Measurements from ENCODE around the gene ELAC1. TPM values are rescaled to one million over a fixed set of nuclear protein-coding genes. Genes with fewer than 3 reads are reported as not detected.
"Not testable (repeated sequence)": the region's sequence is repeated elsewhere in the genome, so short reads cannot be mapped to it uniquely, and the experiment has no call there.

Gene ELAC1
- total RNA-seq, 2 donors from 2014 or later: 7.0 to 11.3 TPM

- no peaks in the 10 kb centered on the region for H3K4me1 ChIP-seq
- H3K9me3 ChIP-seq: no peaks in the 10 kb centered on the region
- TF ChIP-seq CTCF (IDR thresholded peaks at IDR 0.05): no peak
- H3K27ac ChIP-seq: no peak overlapping the region
- no peak overlapping the region for H3K4me3 ChIP-seq
- intact Hi-C loops (cut with DNase I): loop anchor here (10.0 kb wide), 1 partner anchor 60 kb away; no protein-coding TSS in a partner anchor
- no peaks in the 10 kb centered on the region for H3K27me3 ChIP-seq
- no peaks in the 10 kb centered on the region for H3K36me3 ChIP-seq
- H3K9ac ChIP-seq (ENCODE audit: low read depth in 2 of 2, low read length in 2 of 2): no peak overlapping the region
- DNase-seq: no peak
Measured at GRCh38 chr18:50944245-50944932, 23.5 kb upstream of the ELAC1 start.

GRCh38 chr18:50945918-50946317 is 21.9 kb upstream of the ELAC1 start:
- H3K4me1 ChIP-seq; H3K9ac ChIP-seq (ENCODE audit: low read depth in 2 of 2, low read length in 2 of 2); H3K27me3 ChIP-seq; H3K36me3 ChIP-seq; H3K4me3 ChIP-seq; DNase-seq; H3K9me3 ChIP-seq; H3K27ac ChIP-seq: not testable (repeated sequence)
- intact Hi-C loops (cut with DNase I): loop anchor here (10.0 kb wide), 1 partner anchor 61 kb away; no protein-coding TSS in a partner anchor

GRCh38 chr18:50947899-50948298 is 19.9 kb upstream of the ELAC1 start:
- intact Hi-C loops (cut with DNase I): loop anchor here (10.0 kb wide), 1 partner anchor 63 kb away; no protein-coding TSS in a partner anchor
- no peaks in the 10 kb centered on the region for H3K4me1 ChIP-seq
- no peaks in the 10 kb centered on the region for H3K9me3 ChIP-seq
- no peaks in the 10 kb centered on the region for H3K27me3 ChIP-seq
- DNase-seq: no peak
- H3K4me3 ChIP-seq: no peak overlapping the region
- no peaks in the 10 kb centered on the region for H3K36me3 ChIP-seq
- H3K27ac ChIP-seq: no peak overlapping the region
- no peak overlapping the region for H3K9ac ChIP-seq (ENCODE audit: low read depth in 2 of 2, low read length in 2 of 2)
- no peak for TF ChIP-seq CTCF (IDR thresholded peaks at IDR 0.05)

GRCh38 chr18:50949185-50949584 is 18.7 kb upstream of the ELAC1 start:
- Histone ChIP-seq H3K36me3 (no peaks in the 10 kb centered on the region), H3K9ac (ENCODE audit: low read depth in 2 of 2, low read length in 2 of 2) (no peak overlapping the region), H3K4me3 (no peak overlapping the region), H3K27ac (no peak overlapping the region), H3K9me3 (no peaks in the 10 kb centered on the region), H3K27me3 (no peaks in the 10 kb centered on the region), H3K4me1 (no peaks in the 10 kb centered on the region)
- intact Hi-C loops (cut with DNase I): loop anchor here (10.0 kb wide), 1 partner anchor 64 kb away; no protein-coding TSS in a partner anchor
- no peak for DNase-seq
- TF ChIP-seq CTCF (IDR thresholded peaks at IDR 0.05): no peak

GRCh38 chr18:50950626-50951025 is 17.2 kb upstream of the ELAC1 start:
- Histone ChIP-seq H3K36me3 (no peaks in the 10 kb centered on the region), H3K4me3 (no peak overlapping the region), H3K27me3 (no peaks in the 10 kb centered on the region), H3K4me1 (no peaks in the 10 kb centered on the region), H3K9me3 (no peaks in the 10 kb centered on the region), H3K27ac (no peak overlapping the region), H3K9ac (ENCODE audit: low read depth in 2 of 2, low read length in 2 of 2) (no peak overlapping the region)
- no peak for TF ChIP-seq CTCF (IDR thresholded peaks at IDR 0.05)
- intact Hi-C loops (cut with DNase I): no loop called here
- no peak for DNase-seq

GRCh38 chr18:50953822-50954221 is 14.0 kb upstream of the ELAC1 start:
- Histone ChIP-seq H3K4me1 (no peaks in the 10 kb centered on the region), H3K9ac (ENCODE audit: low read depth in 2 of 2, low read length in 2 of 2) (no peak overlapping the region), H3K27ac (no peak overlapping the region), H3K27me3 (no peaks in the 10 kb centered on the region), H3K4me3 (no peak overlapping the region), H3K36me3 (no peaks in the 10 kb centered on the region), H3K9me3 (no peaks in the 10 kb centered on the region)
- TF ChIP-seq CTCF (IDR thresholded peaks at IDR 0.05): no peak
- intact Hi-C loops (cut with DNase I): no loop called here
- no peak for DNase-seq

Data from colonic mucosa (tissue), 4 donors.